Daoy (cell line): ENCODE results near the gene TNFRSF9. TPM values are rescaled to one million over a fixed set of nuclear protein-coding genes. Genes with fewer than 3 reads are reported as not detected.
"Not testable (repeated sequence)": the region's sequence is repeated elsewhere in the genome, so short reads cannot be mapped to it uniquely, and the experiment has no call there.

Experiments
- DNase-seq: peaks from one replicate; pipeline ENCODE4 v3.0.0-alpha.2; 2015; ENCODE audit warnings: low read depth
- total RNA-seq: library from RNA; depleted of rRNA; stranded (reverse); fragments of >200 nt; shearing (Covaris generic); gene quantifications from 2 replicates; pipeline ENCODE4 v1.2.3, GENCODE V29; 2014; rRNA removed

TNFRSF9 gene
- 42.9 and 46.9 TPM in 2 replicates for total RNA-seq

DNA sequence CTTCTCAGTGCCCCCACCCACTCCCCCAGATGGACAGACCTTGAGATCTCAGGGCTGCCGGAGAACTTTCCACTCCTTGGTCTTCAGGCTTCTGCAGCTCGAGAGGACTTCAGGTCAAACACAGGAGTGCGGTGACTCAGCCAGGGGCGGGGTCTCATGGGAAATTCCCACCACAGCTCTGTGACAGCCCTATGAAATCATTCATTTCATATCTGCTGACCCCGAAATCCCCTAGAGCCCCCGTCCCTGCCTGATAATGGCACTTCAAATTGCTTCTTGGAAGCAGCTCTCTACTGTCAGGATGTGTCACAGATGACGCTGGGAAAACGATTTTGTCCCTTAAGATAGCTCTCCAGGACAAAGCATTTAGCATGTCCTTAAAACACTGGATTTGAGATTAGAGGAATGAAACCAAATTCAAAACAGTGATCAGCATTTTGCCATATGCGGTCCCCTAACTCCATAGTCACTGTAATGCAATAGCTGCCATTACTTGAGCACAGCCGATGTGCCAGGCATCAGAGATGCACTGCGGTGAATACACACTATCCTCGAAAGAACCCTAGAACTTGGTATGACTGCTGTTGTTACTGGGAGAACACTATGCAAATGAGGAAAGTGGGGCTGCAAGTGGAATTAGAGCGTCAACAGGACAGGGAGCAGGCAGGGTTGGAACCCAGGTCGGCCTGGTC lies at the start of gene TNFRSF9:
TSS of gene TNFRSF9 (minus strand) at position 95 of the 692 bp plus-strand sequence. CDS start 845 bp downstream, outside the sequence.
- peak; percentile 91 for DNase-seq

DNA sequence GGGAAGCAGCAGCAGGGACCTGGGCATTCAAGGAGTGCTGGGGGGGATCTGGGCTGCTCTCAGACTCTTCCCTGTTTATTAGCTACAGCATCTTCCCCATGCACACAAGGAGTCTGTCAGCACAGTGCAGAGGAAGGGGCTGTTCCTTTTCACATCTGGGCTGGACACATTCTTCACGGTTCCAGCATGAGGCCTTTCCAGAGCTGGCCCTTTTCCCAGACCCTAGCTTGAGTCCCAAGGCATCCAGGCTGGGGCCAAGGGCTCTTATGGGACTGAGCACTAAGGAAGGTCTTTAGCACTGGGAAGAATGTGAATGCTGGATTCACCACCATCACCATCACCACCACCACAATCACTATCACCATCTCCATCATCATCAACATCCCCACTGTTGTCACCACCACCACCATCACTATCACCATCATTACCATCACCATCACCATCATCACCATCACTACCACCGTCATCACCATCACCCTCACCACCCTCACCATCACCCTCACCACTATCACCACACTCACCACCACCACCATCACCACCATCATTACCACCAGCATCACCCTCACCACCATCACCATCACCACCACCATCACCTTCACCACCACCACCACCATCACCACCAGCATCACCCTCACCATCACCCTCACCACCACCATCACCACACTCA lies 49.3 kb upstream of the TNFRSF9 start:
- DNase-seq, result no peak

GRCh38 chr1:7988576-7988975 lies 47.9 kb upstream of the TNFRSF9 start:
- no peak for DNase-seq

DNA sequence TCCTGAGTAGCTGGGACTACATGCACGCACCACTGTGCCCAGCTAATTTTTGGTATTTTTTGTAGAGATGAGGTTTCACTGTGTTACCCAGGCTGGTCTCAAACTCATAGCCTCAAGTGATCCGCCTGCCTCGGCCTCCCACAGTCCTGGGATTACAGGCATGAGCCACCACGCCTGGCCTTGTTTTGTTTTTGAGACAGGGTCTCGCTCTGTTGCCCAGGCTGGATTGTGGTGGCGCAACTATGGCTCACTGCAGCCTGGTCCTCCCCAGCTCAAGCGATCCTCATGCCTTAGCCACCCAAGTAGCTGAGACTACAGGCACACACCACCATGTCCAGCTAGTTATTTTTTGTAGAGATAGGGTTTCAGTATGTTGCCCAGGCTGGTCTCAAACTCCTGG lies 46.9 kb upstream of the TNFRSF9 start:
- DNase-seq, result no peak

- DNase-seq, result no peak
These were observed 45.4 kb upstream of the TNFRSF9 start for GRCh38 chr1:7985851-7986612.

DNA sequence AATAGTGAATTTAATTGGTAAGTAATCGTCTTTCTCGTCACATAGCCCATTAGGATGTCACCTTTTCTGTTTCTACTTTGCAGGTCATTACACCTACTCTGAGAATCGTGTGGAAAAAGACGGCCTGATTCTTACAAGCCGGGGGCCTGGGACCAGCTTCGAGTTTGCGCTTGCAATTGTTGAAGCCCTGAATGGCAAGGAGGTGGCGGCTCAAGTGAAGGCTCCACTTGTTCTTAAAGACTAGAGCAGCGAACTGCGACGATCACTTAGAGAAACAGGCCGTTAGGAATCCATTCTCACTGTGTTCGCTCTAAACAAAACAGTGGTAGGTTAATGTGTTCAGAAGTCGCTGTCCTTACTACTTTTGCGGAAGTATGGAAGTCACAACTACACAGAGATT lies 44.2 kb upstream of the TNFRSF9 start:
- DNase-seq, result no peak

DNA sequence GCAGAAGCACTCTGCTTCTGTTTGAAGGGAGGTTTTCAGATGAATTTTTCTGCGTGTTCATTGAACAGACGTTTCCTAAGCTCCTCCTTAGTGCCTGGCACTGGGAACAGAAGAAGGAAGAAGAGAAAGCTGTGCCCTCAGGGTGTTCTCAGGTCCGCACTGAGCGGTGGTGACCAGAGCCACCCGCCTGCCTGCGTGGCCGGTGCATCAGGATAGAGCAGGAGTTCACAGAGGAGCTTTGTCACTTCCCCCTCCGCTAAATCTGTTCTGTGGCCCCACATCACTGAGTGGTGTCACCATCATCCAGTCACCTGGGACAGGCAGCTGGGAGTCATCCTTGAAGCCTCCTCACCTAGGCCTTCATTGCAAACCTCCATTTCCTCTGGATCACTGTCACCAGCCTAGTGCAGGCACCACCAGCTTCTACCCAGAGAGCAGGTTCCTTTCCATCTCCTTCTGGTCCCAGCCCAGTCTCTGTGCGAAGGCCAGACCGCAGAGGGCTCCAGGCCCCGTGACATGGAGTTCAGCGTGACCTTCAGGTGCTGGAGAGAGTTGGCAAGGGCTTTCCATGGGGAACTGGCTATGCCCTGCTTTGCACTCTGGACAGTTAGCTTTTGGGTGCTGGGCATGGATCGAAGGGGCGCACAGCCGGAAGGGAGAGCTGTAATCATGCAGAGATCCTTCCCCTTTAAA lies 42.6 kb upstream of the TNFRSF9 start:
- DNase-seq, result no peak

DNA sequence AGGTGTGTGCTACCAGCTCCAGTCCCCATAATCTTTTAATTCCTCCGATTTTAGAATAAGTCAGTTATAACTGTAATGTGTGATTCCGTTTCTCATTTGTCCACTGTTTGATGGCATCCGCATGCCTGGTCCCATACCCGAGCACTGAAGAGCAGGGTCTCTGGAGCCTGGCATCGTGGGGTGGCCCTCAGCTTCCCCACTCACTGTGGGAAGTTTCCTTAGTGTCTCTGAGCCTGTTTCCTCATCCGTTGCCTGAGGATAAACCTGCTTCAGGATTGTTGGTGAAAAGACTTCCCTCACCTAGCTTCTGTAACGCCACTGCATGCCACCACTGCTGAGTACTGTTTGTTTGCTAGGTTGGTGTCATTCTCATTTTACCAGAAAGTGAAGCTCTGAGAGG lies 40.3 kb upstream of the TNFRSF9 start:
- no peak for DNase-seq

- peak; percentile 86 for DNase-seq
These were observed 34.7 kb upstream of the TNFRSF9 start for GRCh38 chr1:7975212-7975865.

GRCh38 chr1:7973086-7973485 lies 32.4 kb upstream of the TNFRSF9 start:
- no peak for DNase-seq

- DNase-seq, result no peak
These were observed 31.6 kb upstream of the TNFRSF9 start for GRCh38 chr1:7972285-7972684.

DNA sequence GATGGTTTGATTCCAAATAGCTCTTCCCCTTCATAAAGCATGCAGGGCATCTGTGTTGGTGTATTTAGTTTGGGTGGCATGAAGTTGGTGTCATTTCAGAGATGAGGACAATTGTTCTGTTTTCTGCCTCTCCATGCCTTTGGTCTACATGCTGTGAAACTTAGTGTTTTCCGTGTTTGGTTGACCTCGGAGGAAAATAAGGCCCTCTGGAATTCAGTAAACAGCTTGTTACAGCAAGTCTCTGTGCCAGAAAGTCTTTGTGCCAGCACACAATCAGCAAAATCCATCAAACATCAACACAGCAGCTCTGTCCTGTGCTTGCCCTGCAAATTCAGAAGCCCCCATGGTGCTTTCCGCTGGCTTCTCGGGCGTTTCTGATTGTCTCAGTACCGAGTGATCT lies 30.4 kb upstream of the TNFRSF9 start:
- no peak for DNase-seq

DNA sequence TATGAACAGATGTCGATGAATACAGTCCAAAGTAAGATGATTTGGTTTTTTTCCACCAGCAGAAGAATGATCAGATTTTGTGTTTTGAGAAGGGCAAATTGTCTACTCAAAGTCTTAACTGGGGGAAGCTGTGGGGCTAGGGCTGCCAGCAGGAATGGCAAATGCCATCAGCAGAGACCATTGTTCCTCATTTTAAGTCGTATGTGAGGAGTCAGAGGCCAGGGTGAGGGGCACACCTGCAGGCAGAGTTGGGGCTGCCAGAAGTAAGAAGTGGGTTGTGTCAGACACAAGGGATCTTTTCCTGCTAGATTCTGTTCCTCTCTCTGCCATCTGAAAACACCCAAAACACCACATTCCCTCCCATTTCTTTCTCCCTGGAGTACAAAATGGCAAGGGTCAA lies 29.6 kb upstream of the TNFRSF9 start:
- DNase-seq, result no peak

DNA sequence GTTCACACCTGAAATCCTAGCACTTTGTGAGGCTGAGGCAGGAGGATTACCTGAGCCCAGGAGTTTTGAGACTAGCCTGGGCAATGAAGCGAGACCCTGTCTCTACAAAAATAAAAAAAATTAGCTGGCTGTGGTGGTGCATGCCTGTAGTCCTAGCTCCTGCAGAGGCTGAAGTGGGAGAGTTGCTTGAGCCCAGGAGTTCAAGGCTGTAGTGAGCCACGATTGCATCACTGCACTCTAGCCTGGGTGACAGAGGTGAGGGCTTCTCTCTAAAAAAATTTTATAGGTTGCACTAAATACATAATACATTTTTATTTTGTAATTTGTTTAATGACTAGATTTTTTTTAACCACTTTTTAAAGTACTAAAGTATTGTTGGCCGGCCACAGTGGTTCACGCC lies 27.0 kb upstream of the TNFRSF9 start:
- no peak for DNase-seq

DNA sequence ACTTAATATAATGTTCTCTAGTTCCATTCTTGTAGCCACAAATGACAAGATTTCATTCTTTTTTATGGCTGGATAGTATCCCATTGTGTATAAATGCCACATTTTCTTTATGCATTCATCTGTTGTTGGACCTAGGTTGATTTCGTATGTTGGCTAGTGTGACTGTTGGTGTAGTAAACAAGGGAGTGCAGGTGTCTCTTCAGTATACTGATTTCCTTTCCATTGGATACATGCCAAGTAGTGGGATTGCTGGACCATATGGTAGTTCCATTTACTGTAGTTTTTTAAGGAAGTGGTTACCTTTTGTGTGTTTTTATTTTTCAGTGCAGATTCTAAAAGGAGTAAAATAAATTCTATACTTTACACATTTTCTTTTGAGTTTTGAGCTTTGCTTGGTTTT lies 26.6 kb upstream of the TNFRSF9 start:
- no peak for DNase-seq

GRCh38 chr1:7964476-7964875 lies 23.8 kb upstream of the TNFRSF9 start:
- no peak for DNase-seq

- not testable (repeated sequence) for DNase-seq
These were observed 23.2 kb upstream of the TNFRSF9 start for GRCh38 chr1:7963841-7964240.

DNA sequence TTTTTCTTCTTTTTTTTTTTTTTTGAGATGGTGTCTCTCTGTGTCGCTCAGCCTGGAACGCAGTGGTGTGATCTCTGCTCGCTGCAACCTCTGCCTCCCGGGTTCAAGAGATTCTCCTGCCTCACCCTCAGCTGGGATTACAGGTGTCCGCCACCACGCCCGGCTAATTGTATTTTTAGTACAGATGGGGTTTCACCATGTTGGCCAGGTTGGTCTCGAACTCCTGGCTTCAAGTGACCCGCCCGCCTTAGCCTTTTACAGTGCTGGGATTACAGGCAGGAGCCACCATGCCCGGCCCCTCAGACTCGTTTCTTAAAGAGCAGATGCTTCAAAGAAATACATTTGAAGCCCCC lies 22.7 kb upstream of the TNFRSF9 start:
- not testable (repeated sequence) for DNase-seq

GRCh38 chr1:7962636-7963377 lies 22.2 kb upstream of the TNFRSF9 start:
- no peak for DNase-seq

GRCh38 chr1:7962014-7962335 lies 21.3 kb upstream of the TNFRSF9 start:
- no peak for DNase-seq
